Fibroblast of the aortic adventitia (primary cell): ENCODE measurements around the gene ESYT3. TPM values are rescaled to one million over a fixed set of nuclear protein-coding genes. Genes with fewer than 3 reads are reported as not detected.

Experiments used
- DNase-seq: peaks from one replicate; pipeline ENCODE4 v3.0.0-alpha.2; 2010; ENCODE audit warnings: low read depth
- H3K4me3 ChIP-seq: 2 replicates; pipeline ENCODE4 v1.5.1; 2011; ENCODE audit warnings: low read depth, mild to moderate bottlenecking, control low read depth, low read length, moderate library complexity
- CTCF ChIP-seq: IDR thresholded peaks from 2 replicates; pipeline ENCODE4 v1.5.1; 2011; ENCODE audit warnings: mild to moderate bottlenecking, low read length, control low read depth, inconsistent platforms; ENCODE audit not compliant: insufficient read depth
- total RNA-seq: library from RNA; depleted of rRNA; stranded (reverse); fragments of >200 nt; gene quantifications from 2 replicates; pipeline ENCODE4 v1.2.3, GENCODE V29; 2012; ENCODE audit warnings: low replicate concordance

The ESYT3 gene
- total RNA-seq, 1 donor = 0.27 TPM

- no peak overlapping the region for H3K4me3 ChIP-seq
- no peak for DNase-seq
- TF ChIP-seq CTCF = no peak
Measured at GRCh38 chr3:138456961-138457862, 22.8 kb downstream of the ESYT3 start.

- no peak for DNase-seq
Measured at GRCh38 chr3:138457863-138458735, 23.7 kb downstream of the ESYT3 start.

GRCh38 chr3:138458774-138459499 is 24.5 kb downstream of the ESYT3 start:
- TF ChIP-seq CTCF = no peak
- DNase-seq = no peak
- H3K4me3 ChIP-seq = no peak overlapping the region

More at GRCh38 chr3:138457863-138458735, 23.7 kb downstream of the ESYT3 start:
- no peak overlapping the region for H3K4me3 ChIP-seq
- TF ChIP-seq CTCF = no peak

GRCh38 chr3:138459619-138460535 is 25.5 kb downstream of the ESYT3 start:
- no peak for TF ChIP-seq CTCF
- DNase-seq = no peak
- no peak overlapping the region for H3K4me3 ChIP-seq

GRCh38 chr3:138460536-138461205 is 26.3 kb downstream of the ESYT3 start:
- TF ChIP-seq CTCF = no peak
- DNase-seq = no peak
- H3K4me3 ChIP-seq = no peak overlapping the region
